Measurements from ENCODE around the gene ACAP1.

The ACAP1 gene

DNA sequence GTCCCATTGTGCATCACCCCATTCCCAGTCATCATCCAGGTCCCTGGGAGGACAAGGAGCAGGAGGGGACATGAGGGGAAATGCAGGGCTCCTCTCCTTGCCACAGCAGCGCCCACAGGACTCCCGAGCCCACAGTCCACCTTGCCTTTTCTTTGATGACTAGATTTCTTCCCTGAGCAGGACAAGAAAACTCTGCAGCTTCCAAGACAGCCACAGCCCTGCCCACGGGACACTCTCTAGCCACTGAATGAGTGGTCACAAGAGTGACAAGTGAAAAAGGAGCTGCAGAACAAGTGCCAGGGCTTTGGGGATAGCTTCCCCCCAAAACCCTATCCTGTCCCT lies 11.9 kb upstream of the ACAP1 start:
- in situ Hi-C loops (cut with MboI; ENCODE audit: low sequenced_read_pairs, unreplicated experiment): no loop called here
- TF ChIP-seq CTCF (IDR thresholded peaks at IDR 0.05; ENCODE audit: borderline replicate concordance, control extremely low read depth, extremely low read depth, insufficient read depth, missing control alignments): no peak
- no peak for DNase-seq (ENCODE audit: low spot score)

GRCh38 chr17:7325031-7325528 lies 11.2 kb upstream of the ACAP1 start:
- no peak for DNase-seq (ENCODE audit: low spot score)
- in situ Hi-C loops (cut with MboI; ENCODE audit: low sequenced_read_pairs, unreplicated experiment): no loop called here
- no peak for TF ChIP-seq CTCF (IDR thresholded peaks at IDR 0.05; ENCODE audit: borderline replicate concordance, control extremely low read depth, extremely low read depth, insufficient read depth, missing control alignments)

DNA sequence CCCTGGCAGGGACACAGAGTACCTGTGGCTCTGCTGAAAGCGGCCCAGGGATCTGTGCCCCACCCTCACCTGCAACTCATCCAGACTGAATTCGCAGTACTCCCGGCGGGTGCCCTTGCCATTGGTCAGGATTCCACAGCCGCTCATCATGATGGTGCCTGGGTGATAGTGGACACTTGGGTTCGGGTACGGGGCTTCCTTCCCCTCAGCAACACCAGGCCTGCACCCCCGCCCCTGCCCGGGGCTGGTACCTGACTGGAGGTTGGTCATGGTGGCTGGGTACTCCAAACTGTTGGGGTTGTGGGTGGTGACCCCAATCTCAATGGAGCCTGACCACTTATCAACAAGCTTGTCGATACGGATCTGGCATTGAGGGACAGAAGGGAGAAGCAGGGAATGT lies 10.1 kb upstream of the ACAP1 start:
- in situ Hi-C loops (cut with MboI; ENCODE audit: low sequenced_read_pairs, unreplicated experiment): no loop called here
- no peak for DNase-seq (ENCODE audit: low spot score)
- TF ChIP-seq CTCF (IDR thresholded peaks at IDR 0.05; ENCODE audit: borderline replicate concordance, control extremely low read depth, extremely low read depth, insufficient read depth, missing control alignments): no peak

DNA sequence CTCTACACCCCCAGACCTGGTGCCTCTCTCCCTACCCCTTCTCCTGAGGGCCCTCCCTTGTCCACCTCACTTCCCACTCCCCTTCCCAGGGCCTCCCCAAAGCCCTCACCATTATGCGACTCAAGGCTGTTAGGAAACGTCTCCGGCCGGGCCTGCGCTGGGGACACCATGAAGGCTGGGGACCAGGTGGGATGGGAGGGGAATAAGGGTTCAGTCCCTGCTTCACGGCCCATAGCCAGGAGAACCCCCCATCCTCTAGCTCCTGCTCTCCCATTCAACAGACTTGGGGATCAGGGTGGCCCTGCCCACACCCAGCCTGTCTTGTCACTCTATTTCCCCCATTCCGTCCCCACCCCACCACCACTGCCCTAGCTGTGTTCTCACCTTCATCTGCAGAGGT lies 9.3 kb upstream of the ACAP1 start:
- no peak for TF ChIP-seq CTCF (IDR thresholded peaks at IDR 0.05; ENCODE audit: borderline replicate concordance, control extremely low read depth, extremely low read depth, insufficient read depth, missing control alignments)
- in situ Hi-C loops (cut with MboI; ENCODE audit: low sequenced_read_pairs, unreplicated experiment): no loop called here
- DNase-seq (ENCODE audit: low spot score): no peak

GRCh38 chr17:7327501-7327900 lies 8.8 kb upstream of the ACAP1 start:
- no peak for DNase-seq (ENCODE audit: low spot score)
- no peak for TF ChIP-seq CTCF (IDR thresholded peaks at IDR 0.05; ENCODE audit: borderline replicate concordance, control extremely low read depth, extremely low read depth, insufficient read depth, missing control alignments)
- in situ Hi-C loops (cut with MboI; ENCODE audit: low sequenced_read_pairs, unreplicated experiment): no loop called here

DNA sequence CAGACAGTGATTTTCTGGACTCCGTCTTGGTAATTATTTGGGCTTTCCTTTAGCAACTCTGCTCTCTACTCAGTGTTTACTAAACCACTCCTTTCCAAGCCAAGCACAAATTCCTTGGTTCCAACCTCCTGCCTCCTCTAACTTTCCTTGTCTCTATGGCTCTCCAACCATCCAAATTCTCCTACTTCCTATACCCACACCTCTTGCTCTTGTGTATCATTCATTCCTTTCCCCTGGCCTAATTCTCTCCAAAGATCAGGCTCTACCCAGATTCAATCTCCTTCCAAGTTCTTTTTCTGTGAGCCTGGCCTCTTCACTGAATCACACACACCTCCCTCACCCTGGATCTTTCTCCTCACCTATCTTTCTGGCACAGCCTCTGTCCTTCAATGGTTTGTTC lies 8.3 kb upstream of the ACAP1 start:
- DNase-seq (ENCODE audit: low spot score): no peak
- TF ChIP-seq CTCF (IDR thresholded peaks at IDR 0.05; ENCODE audit: borderline replicate concordance, control extremely low read depth, extremely low read depth, insufficient read depth, missing control alignments): no peak
- in situ Hi-C loops (cut with MboI; ENCODE audit: low sequenced_read_pairs, unreplicated experiment): no loop called here

DNA sequence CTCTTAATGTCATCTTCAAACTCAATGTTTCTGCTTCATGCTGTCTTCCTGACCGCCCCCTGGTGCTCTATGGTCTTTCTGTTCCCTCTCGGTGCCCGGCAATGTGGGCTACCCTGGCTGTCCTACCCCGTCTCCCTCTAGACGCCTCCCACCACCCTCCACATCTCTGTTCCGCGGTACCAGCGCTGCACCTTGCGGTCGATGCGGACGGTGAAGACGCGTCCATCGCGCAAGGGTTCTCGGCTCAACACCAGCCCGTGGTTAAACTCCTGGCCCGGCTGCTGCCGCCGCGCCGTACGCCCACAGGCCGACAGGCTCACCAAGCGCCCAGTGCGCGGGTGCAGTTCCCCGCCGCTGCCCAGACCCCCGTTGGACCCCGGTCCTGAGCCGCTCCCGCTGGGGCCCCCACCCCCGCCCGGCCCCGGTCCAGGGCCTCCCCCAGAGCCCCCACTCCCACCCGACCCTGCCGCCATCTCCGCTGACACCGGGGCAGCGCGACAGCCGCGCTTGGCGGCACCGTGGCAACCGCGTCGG lies 7.4 kb upstream of the ACAP1 start, which contains the start of gene NEURL4:
NEURL4 (minus strand) TSS at position 496 of the 534 bp plus-strand sequence; CDS start at position 473, 23 bp downstream.
- in situ Hi-C loops (cut with MboI; ENCODE audit: low sequenced_read_pairs, unreplicated experiment): no loop called here
- no peak for DNase-seq (ENCODE audit: low spot score)
- TF ChIP-seq CTCF (IDR thresholded peaks at IDR 0.05; ENCODE audit: borderline replicate concordance, control extremely low read depth, extremely low read depth, insufficient read depth, missing control alignments): no peak
